ENCODE data around the gene PLXNB3. TPM values are rescaled to one million over a fixed set of nuclear protein-coding genes. Genes with fewer than 3 reads are reported as not detected.
A peak's percentile ranks its signal among the peaks of the same experiment; 100 is the strongest.

PLXNB3 gene
- total and polyA plus RNA-seq, 4 experiments from 2014 or later, result not detected

DNA sequence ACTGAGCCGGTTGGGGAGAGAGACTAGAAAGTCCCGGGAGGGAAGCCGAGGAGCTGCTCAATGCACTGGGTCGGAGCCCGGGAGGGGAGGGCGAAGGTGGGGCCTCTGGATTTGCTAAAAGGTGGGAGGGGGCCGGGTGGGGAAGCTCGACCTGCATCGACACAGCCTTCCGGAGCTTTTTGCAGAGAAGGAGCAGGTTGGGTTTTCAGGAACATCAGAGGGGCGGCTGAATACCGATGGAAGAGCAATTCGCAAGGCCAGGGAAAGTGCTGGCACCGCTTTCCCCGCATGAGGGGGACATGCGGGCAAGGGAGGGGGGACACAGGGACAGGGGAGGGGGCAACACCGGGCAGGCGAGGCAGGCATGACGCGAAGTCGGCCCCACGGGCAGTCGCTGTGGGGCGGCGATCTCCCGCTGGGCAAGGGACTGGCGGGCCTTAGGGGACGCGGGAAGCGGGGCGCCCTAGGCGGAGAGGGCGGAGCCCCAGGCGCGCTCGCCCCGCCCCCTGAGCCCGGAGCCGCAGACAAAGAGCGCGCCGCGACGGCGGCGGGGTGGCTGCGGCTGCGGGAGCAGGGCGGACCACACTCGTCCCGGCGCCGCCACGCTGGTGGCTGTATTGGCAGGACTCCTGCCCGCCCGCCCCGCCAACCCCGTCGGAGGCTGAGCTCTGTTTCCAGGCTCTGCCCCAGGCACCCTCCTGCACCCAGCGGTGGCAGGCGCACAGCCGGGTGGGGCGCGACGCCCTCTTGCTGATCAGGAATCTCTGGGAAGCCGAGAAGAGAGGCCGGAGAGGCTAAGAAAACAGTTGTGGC, 54.7 kb downstream of the PLXNB3 start:
- peaks cover 0 to 2% (median 0%) of the 10 kb centered on the region in 8 donors for H3K9me3 Mint-ChIP-seq
- Histone ChIP-seq H3K9me3 (ENCODE audit: control insufficient read depth in 1 of 2, low read length in 2 of 2) (no peaks in the 10 kb centered on the region), H3K4me3 (ENCODE audit: low read length in 2 of 2) (no peak overlapping the region), H3K4me1 (ENCODE audit: insufficient read depth, low read length) (peaks cover 59% of the 10 kb centered on the region), H3K36me3 (ENCODE audit: insufficient read depth, low read length) (no peaks in the 10 kb centered on the region), H3K27ac (ENCODE audit: low read depth, low read length) (no peak overlapping the region), H3K27me3 (ENCODE audit: insufficient read depth, low read length) (no peaks in the 10 kb centered on the region)
- POLR2A ChIA-PET (ENCODE audit: partially characterized antibody), result interaction anchor here (0.5 to 2.9 kb wide), 4 partner anchors 24 to 131 kb away, joined by 3 to 10 read pairs (median 4); partner anchors contain the start of genes ARHGAP4, IDH3G and SSR4
- CTCF ChIA-PET (ENCODE audit: partially characterized antibody), result interaction anchor here (1.2 to 1.3 kb wide), 3 partner anchors 107 to 132 kb away, joined by 3 read pairs; partner anchors contain the start of gene ARHGAP4
- no peak overlapping the region for H3K27ac Mint-ChIP-seq
- DNase-seq, result peak; percentile 45 to 53 (median 49)
- no peaks in the 10 kb centered on the region for H3K27me3 Mint-ChIP-seq
- intact Hi-C loops (cut with micrococcal nuclease), result loop anchor here (5.0 kb wide), 1 partner anchor 84 kb away; the partner anchor contains the start of gene AVPR2
- peak overlapping the region; percentile 43 to 74 (median 56) for H3K4me3 Mint-ChIP-seq
- peaks cover 33 to 62% (median 47%) of the 10 kb centered on the region in 4 donors for H3K4me1 Mint-ChIP-seq
- H3K36me3 Mint-ChIP-seq, result no peaks in the 10 kb centered on the region

DNA sequence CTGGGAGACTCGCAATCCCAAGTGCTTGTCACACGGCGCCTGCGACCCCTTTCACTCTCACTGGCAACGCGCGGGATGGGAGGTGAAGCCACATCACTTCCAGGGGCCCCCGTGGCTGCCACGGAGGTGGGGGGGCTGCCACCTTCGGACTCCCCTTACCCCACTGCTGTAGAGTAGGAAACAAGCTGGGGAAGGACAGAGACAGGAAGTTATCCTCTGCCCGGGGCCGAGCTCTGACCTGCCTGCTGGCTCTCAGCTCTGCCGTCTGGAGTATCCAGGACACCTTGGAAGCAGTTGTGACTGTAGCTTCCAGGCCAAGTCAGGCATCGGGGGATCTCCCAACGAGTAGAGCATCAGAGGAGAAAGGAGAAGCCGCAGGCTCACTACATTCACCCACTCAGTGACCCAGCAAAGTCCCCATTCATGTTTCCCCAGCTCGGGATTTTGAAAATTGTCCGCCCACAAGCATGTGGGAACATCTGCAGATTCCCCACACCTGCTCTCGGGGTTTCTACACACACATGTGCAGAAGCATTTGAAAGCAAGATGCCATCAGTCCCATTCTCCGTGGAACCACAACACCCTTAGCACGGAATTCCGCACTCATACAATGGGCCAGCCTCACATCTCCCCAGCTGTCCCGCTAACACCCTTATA, 55.5 kb downstream of the PLXNB3 start:
- Histone ChIP-seq H3K4me1 (ENCODE audit: insufficient read depth, low read length) (peaks cover 62% of the 10 kb centered on the region), H3K36me3 (ENCODE audit: insufficient read depth, low read length) (no peaks in the 10 kb centered on the region), H3K4me3 (ENCODE audit: low read length in 2 of 2) (no peak overlapping the region), H3K27ac (ENCODE audit: low read depth, low read length) (no peak overlapping the region), H3K27me3 (ENCODE audit: insufficient read depth, low read length) (no peaks in the 10 kb centered on the region), H3K9me3 (ENCODE audit: control insufficient read depth in 1 of 2, low read length in 2 of 2) (no peaks in the 10 kb centered on the region)
- Mint-ChIP-seq H3K4me1 (peaks cover 37 to 67% (median 52%) of the 10 kb centered on the region in 4 donors), H3K36me3 (no peaks in the 10 kb centered on the region), H3K4me3 (peak overlapping the region; percentile 41 to 67 (median 54)), H3K9me3 (peaks cover 0 to 2% (median 0%) of the 10 kb centered on the region in 8 donors), H3K27me3 (no peaks in the 10 kb centered on the region), H3K27ac (peak overlapping the region in 2 of 7 donors; percentile 48 to 68)
- CTCF ChIA-PET (ENCODE audit: partially characterized antibody), result interaction anchor here (1.2 to 1.3 kb wide), 3 partner anchors 106 to 131 kb away, joined by 3 read pairs; partner anchors contain the start of gene ARHGAP4
- intact Hi-C loops (cut with micrococcal nuclease), result loop anchor here (5.0 to 10.0 kb wide), 2 partner anchors 65 to 83 kb away; partner anchors contain the start of genes AVPR2 and L1CAM
- DNase-seq, result no peak
- POLR2A ChIA-PET (ENCODE audit: partially characterized antibody), result interaction anchor here (0.5 to 2.9 kb wide), 4 partner anchors 25 to 130 kb away, joined by 3 to 10 read pairs (median 4); partner anchors contain the start of genes ARHGAP4, IDH3G and SSR4

- no peak for DNase-seq
- Mint-ChIP-seq H3K9me3 (peaks cover 0 to 2% (median 0%) of the 10 kb centered on the region in 8 donors), H3K4me1 (peaks cover 31 to 67% (median 50%) of the 10 kb centered on the region in 4 donors), H3K27ac (peak overlapping the region in 3 of 7 donors; percentile 46 to 48 (median 47)), H3K4me3 (peak overlapping the region in 7 of 8 donors; percentile 4 to 89 (median 47)), H3K27me3 (no peaks in the 10 kb centered on the region), H3K36me3 (no peaks in the 10 kb centered on the region)
- intact Hi-C loops (cut with micrococcal nuclease), result loop anchor here (10.0 kb wide), 1 partner anchor 64 kb away; the partner anchor contains the start of gene L1CAM
- peaks cover 62% of the 10 kb centered on the region for H3K4me1 ChIP-seq (ENCODE audit: insufficient read depth, low read length)
- ChIA-PET POLR2A (ENCODE audit: partially characterized antibody) (interaction anchor here (1.6 kb wide), 1 partner anchor 86 kb away, joined by 3 read pairs; no protein-coding TSS in a partner anchor), CTCF (ENCODE audit: partially characterized antibody) (interaction anchor here (1.3 kb wide), 1 partner anchor 105 kb away, joined by 3 read pairs; the partner anchor contains the start of gene ARHGAP4)
- no peaks in the 10 kb centered on the region for H3K27me3 ChIP-seq (ENCODE audit: insufficient read depth, low read length)
- no peaks in the 10 kb centered on the region for H3K36me3 ChIP-seq (ENCODE audit: insufficient read depth, low read length)
- H3K9me3 ChIP-seq (ENCODE audit: control insufficient read depth in 1 of 2, low read length in 2 of 2), result no peaks in the 10 kb centered on the region
- no peak overlapping the region for H3K27ac ChIP-seq (ENCODE audit: low read depth, low read length)
- H3K4me3 ChIP-seq (ENCODE audit: low read length in 2 of 2), result no peak overlapping the region
These were observed 56.6 kb downstream of the PLXNB3 start for GRCh38 chrX:153820601-153821000.

GRCh38 chrX:153821066-153821465, 57.0 kb downstream of the PLXNB3 start:
- Histone ChIP-seq H3K27ac (ENCODE audit: low read depth, low read length) (no peak overlapping the region), H3K4me1 (ENCODE audit: insufficient read depth, low read length) (peaks cover 62% of the 10 kb centered on the region), H3K9me3 (ENCODE audit: control insufficient read depth in 1 of 2, low read length in 2 of 2) (no peaks in the 10 kb centered on the region), H3K36me3 (ENCODE audit: insufficient read depth, low read length) (no peaks in the 10 kb centered on the region), H3K27me3 (ENCODE audit: insufficient read depth, low read length) (no peaks in the 10 kb centered on the region), H3K4me3 (ENCODE audit: low read length in 2 of 2) (no peak overlapping the region)
- Mint-ChIP-seq H3K4me3 (peak overlapping the region in 7 of 8 donors; percentile 20 to 89 (median 52)), H3K4me1 (peaks cover 31 to 69% (median 51%) of the 10 kb centered on the region in 4 donors), H3K9me3 (peaks cover 0 to 2% (median 0%) of the 10 kb centered on the region in 8 donors), H3K27me3 (no peaks in the 10 kb centered on the region), H3K36me3 (no peaks in the 10 kb centered on the region), H3K27ac (peak overlapping the region in 6 of 7 donors; percentile 48 to 90 (median 74))
- ChIA-PET CTCF (ENCODE audit: partially characterized antibody) (no interaction called here), POLR2A (ENCODE audit: partially characterized antibody) (no interaction called here)
- DNase-seq, result no peak
- intact Hi-C loops (cut with micrococcal nuclease), result loop anchor here (10.0 kb wide), 1 partner anchor 64 kb away; the partner anchor contains the start of gene L1CAM

- ChIA-PET CTCF (ENCODE audit: partially characterized antibody) (no interaction called here), POLR2A (ENCODE audit: partially characterized antibody) (no interaction called here)
- Mint-ChIP-seq H3K36me3 (no peaks in the 10 kb centered on the region), H3K4me3 (no peak overlapping the region), H3K27me3 (no peaks in the 10 kb centered on the region), H3K4me1 (peaks cover 36 to 74% (median 55%) of the 10 kb centered on the region in 4 donors), H3K9me3 (no peaks in the 10 kb centered on the region), H3K27ac (peak overlapping the region in 1 of 7 donors; percentile 21)
- no peaks in the 10 kb centered on the region for H3K9me3 ChIP-seq (ENCODE audit: control insufficient read depth in 1 of 2, low read length in 2 of 2)
- H3K4me1 ChIP-seq (ENCODE audit: insufficient read depth, low read length), result peaks cover 60% of the 10 kb centered on the region
- H3K27ac ChIP-seq (ENCODE audit: low read depth, low read length), result no peak overlapping the region
- no peaks in the 10 kb centered on the region for H3K36me3 ChIP-seq (ENCODE audit: insufficient read depth, low read length)
- H3K4me3 ChIP-seq (ENCODE audit: low read length in 2 of 2), result no peak overlapping the region
- no peaks in the 10 kb centered on the region for H3K27me3 ChIP-seq (ENCODE audit: insufficient read depth, low read length)
- DNase-seq, result no peak
- intact Hi-C loops (cut with micrococcal nuclease), result loop anchor here (10.0 kb wide), 1 partner anchor 60 kb away; the partner anchor contains the start of gene L1CAM
These were observed 60.3 kb downstream of the PLXNB3 start for GRCh38 chrX:153824348-153824747.

DNA sequence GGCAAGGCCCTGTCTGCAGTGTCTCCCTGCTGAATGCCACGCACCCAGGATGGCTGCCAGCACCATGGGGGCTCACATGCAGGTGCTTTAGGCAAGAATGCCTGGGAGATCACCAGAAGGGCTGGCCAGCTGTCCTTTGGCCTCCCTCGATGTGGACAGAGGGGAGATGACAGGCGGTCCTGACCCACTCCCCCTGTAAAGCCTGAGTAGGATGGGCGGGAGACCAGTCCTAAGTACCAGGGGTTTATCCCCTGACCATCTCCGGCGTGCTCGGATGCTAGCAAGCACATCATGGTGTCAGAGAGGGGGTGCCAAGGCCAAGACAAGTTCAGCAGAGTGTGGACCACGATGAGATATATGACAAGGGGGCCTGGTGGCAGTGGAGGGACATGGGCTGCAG, 61.0 kb downstream of the PLXNB3 start:
- intact Hi-C loops (cut with micrococcal nuclease), result loop anchor here (10.0 kb wide), 1 partner anchor 60 kb away; the partner anchor contains the start of gene L1CAM
- ChIA-PET CTCF (ENCODE audit: partially characterized antibody) (no interaction called here), POLR2A (ENCODE audit: partially characterized antibody) (no interaction called here)
- no peak for DNase-seq
- no peaks in the 10 kb centered on the region for H3K9me3 Mint-ChIP-seq
- Histone ChIP-seq H3K4me1 (ENCODE audit: insufficient read depth, low read length) (peaks cover 53% of the 10 kb centered on the region), H3K27me3 (ENCODE audit: insufficient read depth, low read length) (no peaks in the 10 kb centered on the region), H3K4me3 (ENCODE audit: low read length in 2 of 2) (no peak overlapping the region), H3K36me3 (ENCODE audit: insufficient read depth, low read length) (no peaks in the 10 kb centered on the region), H3K27ac (ENCODE audit: low read depth, low read length) (no peak overlapping the region), H3K9me3 (ENCODE audit: control insufficient read depth in 1 of 2, low read length in 2 of 2) (no peaks in the 10 kb centered on the region)
- peaks cover 33 to 69% (median 52%) of the 10 kb centered on the region in 4 donors for H3K4me1 Mint-ChIP-seq
- peak overlapping the region in 1 of 8 donors; percentile 24 for H3K4me3 Mint-ChIP-seq
- H3K27me3 Mint-ChIP-seq, result no peaks in the 10 kb centered on the region
- H3K27ac Mint-ChIP-seq, result no peak overlapping the region
- H3K36me3 Mint-ChIP-seq, result no peaks in the 10 kb centered on the region
